Panc1 (cell line): ENCODE results near the gene H1-8.

Experiments used
- POLR2AphosphoS5 ChIP-seq: IDR thresholded peaks from 2 replicates; pipeline ENCODE4 v1.6.1; 2012; ENCODE audit warnings: mild to moderate bottlenecking, low read depth, low read length, moderate library complexity
- TF ChIP-seq, protein P1 (sequence below), 2 experiments: IDR thresholded peaks; 2 replicates each; pipeline ENCODE4 v1.6.1; 2011 to 2012; ENCODE audit warnings: low read depth in 2 of 2, control low read depth in 1 of 2, low read length in 1 of 2, mild to moderate bottlenecking in 1 of 2, moderate library complexity in 1 of 2; ENCODE audit not compliant: insufficient read depth in 1 of 2
- TF ChIP-seq, protein P2 (sequence below): fragments of 450-650 bp; IDR thresholded peaks from 2 replicates; pipeline ENCODE4 v1.5.1; 2017; ENCODE audit warnings: mild to moderate bottlenecking

- TF ChIP-seq, protein P1, sequence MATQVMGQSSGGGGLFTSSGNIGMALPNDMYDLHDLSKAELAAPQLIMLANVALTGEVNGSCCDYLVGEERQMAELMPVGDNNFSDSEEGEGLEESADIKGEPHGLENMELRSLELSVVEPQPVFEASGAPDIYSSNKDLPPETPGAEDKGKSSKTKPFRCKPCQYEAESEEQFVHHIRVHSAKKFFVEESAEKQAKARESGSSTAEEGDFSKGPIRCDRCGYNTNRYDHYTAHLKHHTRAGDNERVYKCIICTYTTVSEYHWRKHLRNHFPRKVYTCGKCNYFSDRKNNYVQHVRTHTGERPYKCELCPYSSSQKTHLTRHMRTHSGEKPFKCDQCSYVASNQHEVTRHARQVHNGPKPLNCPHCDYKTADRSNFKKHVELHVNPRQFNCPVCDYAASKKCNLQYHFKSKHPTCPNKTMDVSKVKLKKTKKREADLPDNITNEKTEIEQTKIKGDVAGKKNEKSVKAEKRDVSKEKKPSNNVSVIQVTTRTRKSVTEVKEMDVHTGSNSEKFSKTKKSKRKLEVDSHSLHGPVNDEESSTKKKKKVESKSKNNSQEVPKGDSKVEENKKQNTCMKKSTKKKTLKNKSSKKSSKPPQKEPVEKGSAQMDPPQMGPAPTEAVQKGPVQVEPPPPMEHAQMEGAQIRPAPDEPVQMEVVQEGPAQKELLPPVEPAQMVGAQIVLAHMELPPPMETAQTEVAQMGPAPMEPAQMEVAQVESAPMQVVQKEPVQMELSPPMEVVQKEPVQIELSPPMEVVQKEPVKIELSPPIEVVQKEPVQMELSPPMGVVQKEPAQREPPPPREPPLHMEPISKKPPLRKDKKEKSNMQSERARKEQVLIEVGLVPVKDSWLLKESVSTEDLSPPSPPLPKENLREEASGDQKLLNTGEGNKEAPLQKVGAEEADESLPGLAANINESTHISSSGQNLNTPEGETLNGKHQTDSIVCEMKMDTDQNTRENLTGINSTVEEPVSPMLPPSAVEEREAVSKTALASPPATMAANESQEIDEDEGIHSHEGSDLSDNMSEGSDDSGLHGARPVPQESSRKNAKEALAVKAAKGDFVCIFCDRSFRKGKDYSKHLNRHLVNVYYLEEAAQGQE (IDR thresholded peaks at IDR 0.05; ENCODE audit: insufficient read depth in 1 of 2, low read depth in 2 of 2, low read length in 1 of 2) = no peak
- TF ChIP-seq, protein P2, sequence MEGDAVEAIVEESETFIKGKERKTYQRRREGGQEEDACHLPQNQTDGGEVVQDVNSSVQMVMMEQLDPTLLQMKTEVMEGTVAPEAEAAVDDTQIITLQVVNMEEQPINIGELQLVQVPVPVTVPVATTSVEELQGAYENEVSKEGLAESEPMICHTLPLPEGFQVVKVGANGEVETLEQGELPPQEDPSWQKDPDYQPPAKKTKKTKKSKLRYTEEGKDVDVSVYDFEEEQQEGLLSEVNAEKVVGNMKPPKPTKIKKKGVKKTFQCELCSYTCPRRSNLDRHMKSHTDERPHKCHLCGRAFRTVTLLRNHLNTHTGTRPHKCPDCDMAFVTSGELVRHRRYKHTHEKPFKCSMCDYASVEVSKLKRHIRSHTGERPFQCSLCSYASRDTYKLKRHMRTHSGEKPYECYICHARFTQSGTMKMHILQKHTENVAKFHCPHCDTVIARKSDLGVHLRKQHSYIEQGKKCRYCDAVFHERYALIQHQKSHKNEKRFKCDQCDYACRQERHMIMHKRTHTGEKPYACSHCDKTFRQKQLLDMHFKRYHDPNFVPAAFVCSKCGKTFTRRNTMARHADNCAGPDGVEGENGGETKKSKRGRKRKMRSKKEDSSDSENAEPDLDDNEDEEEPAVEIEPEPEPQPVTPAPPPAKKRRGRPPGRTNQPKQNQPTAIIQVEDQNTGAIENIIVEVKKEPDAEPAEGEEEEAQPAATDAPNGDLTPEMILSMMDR = no peak
- no peak for TF ChIP-seq POLR2AphosphoS5
Measured at GRCh38 chr3:129536804-129537203, 6.2 kb upstream of the H1-8 start.
